ENCODE results near the gene FAM81A.

DNA sequence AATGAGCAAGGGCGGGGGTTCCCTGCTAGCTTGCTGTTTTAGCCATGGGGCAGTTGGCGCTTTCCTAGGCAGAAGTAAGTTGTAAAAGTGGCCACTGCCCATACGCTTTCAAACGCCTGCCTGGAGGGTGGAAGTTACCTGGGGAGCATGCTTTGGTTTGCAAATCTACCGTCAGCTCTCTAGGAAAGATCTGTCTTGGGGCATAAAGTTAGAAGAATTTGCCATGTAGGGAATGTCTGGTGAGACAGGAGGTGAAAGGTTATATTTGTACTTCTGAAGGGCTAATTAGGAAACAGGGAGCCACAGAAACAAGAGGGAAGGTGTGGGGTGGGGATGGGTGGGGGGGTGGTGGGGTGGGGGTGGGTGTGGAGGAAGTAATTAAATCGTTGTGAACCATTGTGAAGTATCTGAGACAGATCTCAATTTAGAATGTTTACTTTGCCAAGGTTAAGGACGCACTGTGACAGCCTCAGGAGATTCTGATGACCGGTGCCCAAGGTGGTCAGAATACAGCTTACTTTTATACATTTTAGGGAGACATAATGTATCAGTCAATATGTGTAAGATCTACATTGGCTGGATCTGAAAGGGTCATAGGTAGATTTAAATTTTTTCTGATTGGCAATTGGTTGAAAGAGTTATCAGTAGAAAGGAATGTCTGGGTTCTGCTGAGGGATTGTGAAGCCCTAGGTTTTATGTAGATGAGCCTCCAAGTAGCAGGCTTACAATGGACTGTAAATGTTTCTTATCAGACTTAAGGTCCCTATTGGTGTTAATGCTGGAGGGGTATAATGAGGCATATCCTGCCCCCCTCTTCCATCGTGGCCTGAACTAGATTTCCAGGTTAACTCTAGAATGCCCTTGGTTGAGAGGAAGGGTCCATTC lies 111.6 kb downstream of the FAM81A start:
- TF ChIP-seq, protein P1, sequence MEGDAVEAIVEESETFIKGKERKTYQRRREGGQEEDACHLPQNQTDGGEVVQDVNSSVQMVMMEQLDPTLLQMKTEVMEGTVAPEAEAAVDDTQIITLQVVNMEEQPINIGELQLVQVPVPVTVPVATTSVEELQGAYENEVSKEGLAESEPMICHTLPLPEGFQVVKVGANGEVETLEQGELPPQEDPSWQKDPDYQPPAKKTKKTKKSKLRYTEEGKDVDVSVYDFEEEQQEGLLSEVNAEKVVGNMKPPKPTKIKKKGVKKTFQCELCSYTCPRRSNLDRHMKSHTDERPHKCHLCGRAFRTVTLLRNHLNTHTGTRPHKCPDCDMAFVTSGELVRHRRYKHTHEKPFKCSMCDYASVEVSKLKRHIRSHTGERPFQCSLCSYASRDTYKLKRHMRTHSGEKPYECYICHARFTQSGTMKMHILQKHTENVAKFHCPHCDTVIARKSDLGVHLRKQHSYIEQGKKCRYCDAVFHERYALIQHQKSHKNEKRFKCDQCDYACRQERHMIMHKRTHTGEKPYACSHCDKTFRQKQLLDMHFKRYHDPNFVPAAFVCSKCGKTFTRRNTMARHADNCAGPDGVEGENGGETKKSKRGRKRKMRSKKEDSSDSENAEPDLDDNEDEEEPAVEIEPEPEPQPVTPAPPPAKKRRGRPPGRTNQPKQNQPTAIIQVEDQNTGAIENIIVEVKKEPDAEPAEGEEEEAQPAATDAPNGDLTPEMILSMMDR (IDR thresholded peaks at IDR 0.05), result no peak
- TF ChIP-seq POLR2A (IDR thresholded peaks at IDR 0.05), result no peak
